Kidney (tissue), 14 donors: ENCODE measurements around the gene SPTLC3. TPM values are rescaled to one million over a fixed set of nuclear protein-coding genes. Genes with fewer than 3 reads are reported as not detected.

ENCODE experiments used
- DNase-seq, 5 donors: peaks; one replicate each; pipeline ENCODE4 v3.0.0-alpha.2; 2013 to 2020
- FAIRE-seq: peaks from 2 replicates; lab custom pipeline; 2012; peaks lifted over from hg19 to GRCh38; lab: Jason Lieb, UNC
- H3K27ac ChIP-seq, 2 donors: one replicate each; pipeline ENCODE4 v1.7.0; 2013; ENCODE audit warnings: low read depth in 2 of 2, low read length in 2 of 2, inconsistent platforms in 1 of 2
- H3K27me3 ChIP-seq: one replicate; pipeline ENCODE4 v1.7.1; 2013; ENCODE audit warnings: low read length, inconsistent platforms; ENCODE audit not compliant: control insufficient read depth, insufficient read depth
- H3K36me3 ChIP-seq, 3 donors: one replicate each; pipeline versions ENCODE4 v1.7.0 to v1.7.1; 2013; ENCODE audit warnings: low read length in 3 of 3, control low read depth in 1 of 3, inconsistent platforms in 1 of 3; ENCODE audit not compliant: insufficient read depth in 3 of 3, control insufficient read depth in 2 of 3
- H3K4me1 ChIP-seq, 3 donors: one replicate each; pipeline versions ENCODE4 v1.7.0 to v1.7.1; 2013; ENCODE audit warnings: low read length in 3 of 3, inconsistent platforms in 1 of 3, low read depth in 1 of 3; ENCODE audit not compliant: control insufficient read depth in 2 of 3, insufficient read depth in 2 of 3
- H3K4me3 ChIP-seq, 3 donors: one replicate each; pipeline versions ENCODE4 v1.7.0 to v1.8.1; 2013; ENCODE audit warnings: low read length in 3 of 3, control low read depth in 1 of 3, inconsistent platforms in 1 of 3
- H3K9ac ChIP-seq, 3 donors: one replicate each; pipeline versions ENCODE4 v1.7.0 to v1.7.1; 2013; ENCODE audit warnings: low read length in 3 of 3, control low read depth in 1 of 3, inconsistent platforms in 1 of 3
- H3K9me3 ChIP-seq, 3 donors: one replicate each; pipeline versions ENCODE4 v1.7.0 to v1.7.1; 2013; ENCODE audit warnings: low read length in 3 of 3, control low read depth in 1 of 3, inconsistent platforms in 1 of 3; ENCODE audit not compliant: control insufficient read depth in 2 of 3, insufficient read depth in 1 of 3
- intact Hi-C: fragments of 100-400 bp; cut with DNase I; formaldehyde crosslinking; loops from one replicate; pipeline ENCODE4 v1.11.1; 2022
- polyA plus RNA-seq: library from polyadenylated mRNA; stranded (reverse); fragments of 350-450 nt; fragmentation: Illumina TruSeq; extraction: RNeasy Lipid Tissue Mini Kit (QIAGEN cat#74804); gene quantifications from one replicate; pipeline ENCODE4 v1.2.3, GENCODE V29; 2014; ENCODE audit warnings: low read depth, low replicate concordance; ENCODE audit not compliant: insufficient read depth
- total RNA-seq: library from RNA; stranded (reverse); fragmentation: NEBNext Ultra II Directional; extraction: Animal tissue kit (Norgen Biotek cat#: 25700); gene quantifications from one replicate; pipeline ENCODE4 v1.2.1, GENCODE V29; 2021
- TF ChIP-seq, protein P1 (sequence below): IDR thresholded peaks from 3 replicates; pipeline ENCODE4 v1.5.1; 2012; ENCODE audit warnings: mild to moderate bottlenecking, moderate library complexity, borderline replicate concordance; ENCODE audit not compliant: insufficient read depth; ENCODE audit errors: extremely low read depth
- donor health status: control.
- donor health status: control.
- donor health status: control.
- donor health status: control.
- donor health status: control.
- donor health status: DM: yes; HTN: yes; CAD: no.
- donor health status: Normal renal cell carcinoma (clear cell type).

SPTLC3 gene
- total and polyA plus RNA-seq, 2 donors from 2014 or later = 7.1 to 65.9 TPM

DNA sequence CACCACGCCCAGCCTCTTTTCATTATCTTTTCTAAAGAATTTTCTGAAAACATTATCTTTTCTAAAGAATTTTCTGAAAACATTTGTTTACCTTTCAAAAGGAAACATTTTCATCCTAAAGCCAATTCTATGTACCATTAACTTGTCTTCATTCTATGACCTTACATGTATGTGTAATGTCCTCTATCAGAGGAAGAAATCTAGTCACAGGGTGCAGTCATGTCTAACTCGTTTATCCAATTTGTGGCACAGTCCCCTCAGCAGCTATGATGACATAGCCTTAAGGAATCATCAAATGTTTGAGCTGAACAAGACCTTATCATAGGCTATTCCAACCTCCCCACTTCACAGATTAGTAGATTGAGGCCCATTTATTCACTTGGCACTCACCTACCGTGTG, 21.5 kb upstream of the SPTLC3 start:
- no peaks in the 10 kb centered on the region for H3K27me3 ChIP-seq
- no peak overlapping the region for H3K4me3 ChIP-seq
- FAIRE-seq (no peak), DNase-seq (no peak)
- no peaks in the 10 kb centered on the region for H3K4me1 ChIP-seq
- H3K9me3 ChIP-seq = no peaks in the 10 kb centered on the region
- no peak overlapping the region for H3K27ac ChIP-seq
- H3K36me3 ChIP-seq = no peaks in the 10 kb centered on the region
- intact Hi-C loops = no loop called here
- TF ChIP-seq, protein P1, sequence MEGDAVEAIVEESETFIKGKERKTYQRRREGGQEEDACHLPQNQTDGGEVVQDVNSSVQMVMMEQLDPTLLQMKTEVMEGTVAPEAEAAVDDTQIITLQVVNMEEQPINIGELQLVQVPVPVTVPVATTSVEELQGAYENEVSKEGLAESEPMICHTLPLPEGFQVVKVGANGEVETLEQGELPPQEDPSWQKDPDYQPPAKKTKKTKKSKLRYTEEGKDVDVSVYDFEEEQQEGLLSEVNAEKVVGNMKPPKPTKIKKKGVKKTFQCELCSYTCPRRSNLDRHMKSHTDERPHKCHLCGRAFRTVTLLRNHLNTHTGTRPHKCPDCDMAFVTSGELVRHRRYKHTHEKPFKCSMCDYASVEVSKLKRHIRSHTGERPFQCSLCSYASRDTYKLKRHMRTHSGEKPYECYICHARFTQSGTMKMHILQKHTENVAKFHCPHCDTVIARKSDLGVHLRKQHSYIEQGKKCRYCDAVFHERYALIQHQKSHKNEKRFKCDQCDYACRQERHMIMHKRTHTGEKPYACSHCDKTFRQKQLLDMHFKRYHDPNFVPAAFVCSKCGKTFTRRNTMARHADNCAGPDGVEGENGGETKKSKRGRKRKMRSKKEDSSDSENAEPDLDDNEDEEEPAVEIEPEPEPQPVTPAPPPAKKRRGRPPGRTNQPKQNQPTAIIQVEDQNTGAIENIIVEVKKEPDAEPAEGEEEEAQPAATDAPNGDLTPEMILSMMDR = no peak
- H3K9ac ChIP-seq = no peak overlapping the region

DNA sequence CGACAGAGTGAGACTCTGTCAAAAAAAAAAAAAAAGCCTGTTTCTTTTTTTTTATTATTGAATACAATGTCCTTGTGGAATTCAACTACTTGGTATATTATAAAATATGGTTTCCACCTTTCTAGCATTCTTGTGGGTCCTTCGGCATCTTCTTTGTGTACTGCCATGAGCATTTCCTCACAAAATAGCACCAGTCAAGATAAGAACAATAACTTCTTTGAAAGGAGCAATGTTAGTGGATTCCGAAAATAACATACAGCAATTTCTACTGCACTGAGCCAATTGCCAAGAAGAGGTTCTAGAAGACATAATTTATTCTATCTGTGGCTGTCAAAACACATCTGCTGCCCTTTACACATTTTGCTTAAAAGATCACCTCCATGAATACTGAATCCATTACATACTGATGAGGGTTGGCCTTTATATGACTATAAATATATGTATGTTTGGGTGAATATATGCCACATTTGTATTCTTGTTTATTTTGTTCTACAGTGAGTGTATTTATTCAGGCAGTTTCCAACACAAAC, 19.1 kb upstream of the SPTLC3 start:
- intact Hi-C loops = no loop called here
- FAIRE-seq (no peak), DNase-seq (no peak)
- H3K4me1 ChIP-seq = no peaks in the 10 kb centered on the region
- no peak overlapping the region for H3K9ac ChIP-seq
- H3K27ac ChIP-seq = no peak overlapping the region
- no peaks in the 10 kb centered on the region for H3K9me3 ChIP-seq
- no peak overlapping the region for H3K4me3 ChIP-seq
- TF ChIP-seq, protein P1 = no peak
- H3K36me3 ChIP-seq = no peaks in the 10 kb centered on the region
- H3K27me3 ChIP-seq = no peaks in the 10 kb centered on the region

DNA sequence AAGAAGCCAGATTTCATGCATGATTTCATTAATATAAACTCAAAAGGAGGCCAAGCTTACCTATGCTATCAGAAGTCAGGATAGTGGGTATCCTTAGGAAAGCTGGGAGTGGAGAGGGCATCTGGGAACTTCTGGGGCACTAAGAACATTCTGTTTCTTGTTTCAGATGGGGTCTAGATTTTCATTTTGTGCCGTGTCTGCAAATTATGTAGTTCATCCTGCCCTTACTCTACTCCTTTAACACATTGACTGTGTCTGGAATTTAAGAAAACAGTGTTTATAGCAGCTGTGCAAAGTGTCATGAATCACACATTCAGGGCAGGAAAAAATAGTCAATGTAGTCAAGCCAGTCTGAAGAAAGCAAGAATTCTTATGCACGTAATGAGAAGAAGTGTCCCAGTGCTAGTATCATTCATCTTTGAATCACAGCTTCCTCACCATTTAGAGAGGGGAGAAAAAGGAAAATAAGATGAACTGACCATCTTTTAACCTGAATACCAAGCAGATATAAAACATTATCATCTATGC, 11.6 kb upstream of the SPTLC3 start:
- Histone ChIP-seq H3K4me1 (no peaks in the 10 kb centered on the region), H3K36me3 (no peaks in the 10 kb centered on the region), H3K27ac (no peak overlapping the region), H3K9me3 (no peaks in the 10 kb centered on the region), H3K27me3 (no peaks in the 10 kb centered on the region), H3K9ac (no peak overlapping the region), H3K4me3 (no peak overlapping the region)
- FAIRE-seq (no peak), DNase-seq (no peak)
- TF ChIP-seq, protein P1 = no peak
- intact Hi-C loops = no loop called here

- intact Hi-C loops = no loop called here
- no peaks in the 10 kb centered on the region for H3K36me3 ChIP-seq
- H3K9me3 ChIP-seq = no peaks in the 10 kb centered on the region
- TF ChIP-seq, protein P1 = no peak
- no peaks in the 10 kb centered on the region for H3K27me3 ChIP-seq
- H3K4me1 ChIP-seq = no peaks in the 10 kb centered on the region
- no peak overlapping the region for H3K4me3 ChIP-seq
- no peak for FAIRE-seq
- DNase-seq = no peak
- no peak overlapping the region for H3K27ac ChIP-seq
- no peak overlapping the region for H3K9ac ChIP-seq
Observed at GRCh38 chr20:12998046-12998445, 10.7 kb upstream of the SPTLC3 start.
